ENCODE data around the gene SLC25A13. TPM values are rescaled to one million over a fixed set of nuclear protein-coding genes. Genes with fewer than 3 reads are reported as not detected.

Gene SLC25A13
- total and polyA plus RNA-seq, 2 of the 4 experiments (the other 2 are of a cell fraction), result 7.4 to 11.7 TPM

GRCh38 chr7:96199421-96199820 lies 122.5 kb downstream of the SLC25A13 start:
- Histone ChIP-seq H2AFZ (replicated peaks; ENCODE audit: low read length, poor library complexity) (no peak overlapping the region), H4K5ac (ENCODE audit: low read depth, low read length) (no peak overlapping the region), H4K8ac (ENCODE audit: low read depth in 2 of 2, low read length in 2 of 2) (no peak overlapping the region), H2BK15ac (ENCODE audit: low read depth, low read length) (no peak overlapping the region), H4K20me1 (ENCODE audit: insufficient read depth, low read length) (no peaks in the 10 kb centered on the region), H3K79me1 (ENCODE audit: low read depth in 1 of 2, low read length in 2 of 2) (no peaks in the 10 kb centered on the region; a peak in 1 of 4 replicates), H3K4me1 (ENCODE audit: control insufficient read depth, insufficient read depth, low read length) (peaks cover 2% of the 10 kb centered on the region; the same call in 1 of the 2 replicates), H3K4me3 (ENCODE audit: insufficient read depth, low read depth, low read length) (no peak overlapping the region), H3K27me3 (ENCODE audit: control insufficient read depth, insufficient read depth, low read length) (no peaks in the 10 kb centered on the region), H3K23ac (ENCODE audit: low read depth, low read length) (no peak overlapping the region), H3K14ac (replicated peaks; ENCODE audit: low read depth, low read length) (no peak overlapping the region), H3K56ac (ENCODE audit: extremely low read depth, insufficient read depth, low read length) (no peak overlapping the region), H3K9me3 (ENCODE audit: control insufficient read depth, insufficient read depth, low read length) (no peaks in the 10 kb centered on the region), H3K9ac (ENCODE audit: low read depth, low read length) (no peak overlapping the region), H3K4me2 (ENCODE audit: low read depth, low read length) (no peak overlapping the region), H2BK120ac (ENCODE audit: low read depth, low read length) (no peak overlapping the region), H3K18ac (ENCODE audit: low read depth, low read length) (no peak overlapping the region), H3K9me1 (ENCODE audit: insufficient read depth, low read length) (peaks cover 3% of the 10 kb centered on the region; the same call in 1 of the 2 replicates), H4K91ac (ENCODE audit: insufficient read depth, low read depth, low read length) (no peak overlapping the region), H2AK5ac (ENCODE audit: low read depth, low read length) (no peak overlapping the region), H3K27ac (ENCODE audit: insufficient read depth, low read length) (no peak overlapping the region), H3K4ac (ENCODE audit: low read depth, low read length) (no peak overlapping the region), H2BK5ac (ENCODE audit: low read depth, low read length, poor library complexity, severe bottlenecking) (no peak overlapping the region), H2BK20ac (ENCODE audit: low read depth, low read length) (no peak overlapping the region), H2AK9ac (replicated peaks; ENCODE audit: low read depth, low read length, poor library complexity) (no peak overlapping the region), H3K36me3 (ENCODE audit: control insufficient read depth, insufficient read depth, low read length) (no peaks in the 10 kb centered on the region)
- in situ Hi-C loops (cut with MboI; ENCODE audit: low sequenced_read_pairs), result no loop called here
- dilution Hi-C loops (cut with HindIII; ENCODE audit: low sequenced_read_pairs, unreplicated experiment), result no loop called here
- intact Hi-C loops (cut with micrococcal nuclease), result no loop called here
- POLR2A ChIA-PET (ENCODE audit: unreplicated experiment), result no interaction called here
- ATAC-seq (ENCODE audit: low read depth), result peak; percentile 37
- no CpG with 5 or more reads among the region's 1 CpG for WGBS, 2 experiments (ENCODE audit: extremely low coverage in 2 of 2, insufficient read length in 1 of 2)
- peak; percentile 31 for DNase-seq
- CTCF ChIA-PET, result no interaction called here
- TF ChIP-seq POLR2A (IDR thresholded peaks at IDR 0.05; ENCODE audit: low read depth, low read length), result no peak
- no peak for TF ChIP-seq CEBPB (IDR thresholded peaks at IDR 0.05; ENCODE audit: low read depth, low read length)
- TF ChIP-seq FOS (IDR thresholded peaks at IDR 0.05; ENCODE audit: low read depth, low read length), result no peak
- no peak for TF ChIP-seq NFE2L2 (IDR thresholded peaks at IDR 0.05; ENCODE audit: low read depth, low read length)
- TF ChIP-seq BHLHE40 (IDR thresholded peaks at IDR 0.05; ENCODE audit: low read depth, low read length), result no peak
- no peak for TF ChIP-seq RAD21 (IDR thresholded peaks at IDR 0.05; ENCODE audit: low read length)
- TF ChIP-seq CHD1 (IDR thresholded peaks at IDR 0.05; ENCODE audit: low read depth, low read length), result no peak
- TF ChIP-seq, protein P1, sequence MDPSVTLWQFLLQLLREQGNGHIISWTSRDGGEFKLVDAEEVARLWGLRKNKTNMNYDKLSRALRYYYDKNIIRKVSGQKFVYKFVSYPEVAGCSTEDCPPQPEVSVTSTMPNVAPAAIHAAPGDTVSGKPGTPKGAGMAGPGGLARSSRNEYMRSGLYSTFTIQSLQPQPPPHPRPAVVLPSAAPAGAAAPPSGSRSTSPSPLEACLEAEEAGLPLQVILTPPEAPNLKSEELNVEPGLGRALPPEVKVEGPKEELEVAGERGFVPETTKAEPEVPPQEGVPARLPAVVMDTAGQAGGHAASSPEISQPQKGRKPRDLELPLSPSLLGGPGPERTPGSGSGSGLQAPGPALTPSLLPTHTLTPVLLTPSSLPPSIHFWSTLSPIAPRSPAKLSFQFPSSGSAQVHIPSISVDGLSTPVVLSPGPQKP (IDR thresholded peaks at IDR 0.05; ENCODE audit: borderline replicate concordance, low read depth, low read length), result no peak
- TF ChIP-seq SMC3 (IDR thresholded peaks at IDR 0.05; ENCODE audit: low read depth, low read length), result no peak
- TF ChIP-seq MAZ (IDR thresholded peaks at IDR 0.05; ENCODE audit: borderline replicate concordance, low read depth, low read length), result no peak
- no peak for TF ChIP-seq MXI1 (IDR thresholded peaks at IDR 0.05; ENCODE audit: borderline replicate concordance, low read depth, low read length)
- BruUV-seq (replicated peaks), result no TSS peak

All from IMR-90 (cell line).